GM18517 (cell line): ENCODE measurements around the gene HINT3.
"Not testable (repeated sequence)": the region's sequence is repeated elsewhere in the genome, so short reads cannot be mapped to it uniquely, and the experiment has no call there.

Experiments
- ATAC-seq: cut with Tn5 transposase; IDR thresholded peaks from one replicate; pipeline ENCODE4 v1.9.1; 2021; ENCODE audit warnings: mild to moderate bottlenecking, moderate library complexity; ENCODE audit not compliant: unreplicated experiment

HINT3 gene

GRCh38 chr6:125994670-125995488 is 38.3 kb downstream of the HINT3 start:
- no peak for ATAC-seq

- peak; percentile 97 for ATAC-seq
Observed at GRCh38 chr6:125995972-125996580, 39.5 kb downstream of the HINT3 start.

GRCh38 chr6:126002755-126003679 is 46.4 kb downstream of the HINT3 start:
- ATAC-seq = no peak

- ATAC-seq = no peak
Observed at GRCh38 chr6:126007800-126008199, 51.2 kb downstream of the HINT3 start.

- no peak for ATAC-seq
Observed at GRCh38 chr6:126010040-126010439, 53.5 kb downstream of the HINT3 start.

- ATAC-seq = no peak
Observed at GRCh38 chr6:126015863-126016262, 59.3 kb downstream of the HINT3 start.

- ATAC-seq = no peak
Observed at GRCh38 chr6:126016591-126016990, 60.0 kb downstream of the HINT3 start.

- no peak for ATAC-seq
Observed at GRCh38 chr6:126017668-126018067, 61.1 kb downstream of the HINT3 start.

- ATAC-seq = no peak
Observed at GRCh38 chr6:126020305-126021050, 63.9 kb downstream of the HINT3 start.

GRCh38 chr6:126023474-126023873 is 66.9 kb downstream of the HINT3 start:
- not testable (repeated sequence) for ATAC-seq

- no peak for ATAC-seq
Observed at GRCh38 chr6:126026001-126026400, 69.4 kb downstream of the HINT3 start.

- ATAC-seq = no peak
Observed at GRCh38 chr6:126027601-126028000, 71.0 kb downstream of the HINT3 start.
